T-helper 1 cell treated with Interleukin-12 subunit alpha and Interleukin-12 subunit beta and Interleukin-4 antibody, amounts not matched to agents 30 μg/mL and 1 μg/mL, for 36 hours (primary cell): ENCODE results near the gene RHEB.

Experiments
- H3K27ac Mint-ChIP-seq: one replicate; pipeline ENCODE4 v1.8.0; 2021; ENCODE audit warnings: mild to moderate bottlenecking, mixed read lengths
- H3K27me3 Mint-ChIP-seq: one replicate; pipeline ENCODE4 v1.8.0; 2021; ENCODE audit warnings: low read depth, mixed read lengths
- H3K36me3 Mint-ChIP-seq: one replicate; pipeline ENCODE4 v1.8.0; 2021; ENCODE audit warnings: low read depth, mixed read lengths
- H3K4me1 Mint-ChIP-seq: one replicate; pipeline ENCODE4 v1.8.0; 2021; ENCODE audit warnings: low read depth, mixed read lengths
- H3K4me3 Mint-ChIP-seq: one replicate; pipeline ENCODE4 v1.8.0; 2021; ENCODE audit warnings: mild to moderate bottlenecking, moderate library complexity, mixed read lengths
- H3K9me3 Mint-ChIP-seq: one replicate; pipeline ENCODE4 v1.8.0; 2021; ENCODE audit warnings: mixed read lengths

RHEB gene, protein sequence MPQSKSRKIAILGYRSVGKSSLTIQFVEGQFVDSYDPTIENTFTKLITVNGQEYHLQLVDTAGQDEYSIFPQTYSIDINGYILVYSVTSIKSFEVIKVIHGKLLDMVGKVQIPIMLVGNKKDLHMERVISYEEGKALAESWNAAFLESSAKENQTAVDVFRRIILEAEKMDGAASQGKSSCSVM

DNA sequence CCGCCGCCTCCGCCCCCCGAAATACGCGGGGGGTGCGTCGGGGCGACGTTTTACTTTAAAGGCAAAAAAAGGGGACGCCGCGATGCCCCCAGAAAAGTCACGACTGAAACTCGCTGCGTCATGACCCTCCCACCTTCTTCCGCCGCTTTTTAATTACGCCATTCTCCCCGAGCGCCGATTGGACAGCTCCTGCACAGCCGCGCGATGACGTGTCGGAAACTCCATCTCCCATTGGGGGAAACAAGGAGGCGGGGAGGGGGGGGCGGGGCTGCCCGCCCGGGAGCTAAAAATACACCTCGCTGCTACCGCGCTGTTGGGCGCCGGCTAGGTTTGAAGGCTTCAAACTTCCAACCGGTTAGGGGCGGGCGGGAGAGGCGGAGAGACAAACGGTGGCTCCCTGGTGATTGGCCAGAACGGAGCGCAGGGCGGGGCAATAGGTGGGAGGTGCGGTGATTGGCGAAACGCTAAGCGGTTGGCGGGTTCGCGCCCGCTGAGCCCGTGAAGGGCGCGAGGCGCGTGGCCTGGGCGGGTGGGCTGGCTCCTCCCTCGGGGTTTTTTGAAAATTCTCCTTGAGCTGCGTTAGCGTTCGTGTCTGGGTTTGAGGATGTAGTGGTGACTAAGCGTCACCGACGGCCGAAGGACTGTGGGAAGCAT is at the start of gene RHEB:
TSS of gene RHEB (minus strand) at position 131 of the 654 bp plus-strand sequence. CDS start 384 bp downstream, outside the sequence.
- Mint-ChIP-seq H3K36me3 (peaks cover 1% of the 10 kb centered on the region), H3K27me3 (peaks cover 14% of the 10 kb centered on the region), H3K27ac (peak within 1 kb of the TSS; percentile 95), H3K4me1 (peaks cover 34% of the 10 kb centered on the region), H3K9me3 (no peaks in the 10 kb centered on the region), H3K4me3 (peak within 1 kb of the TSS; percentile 91)

DNA sequence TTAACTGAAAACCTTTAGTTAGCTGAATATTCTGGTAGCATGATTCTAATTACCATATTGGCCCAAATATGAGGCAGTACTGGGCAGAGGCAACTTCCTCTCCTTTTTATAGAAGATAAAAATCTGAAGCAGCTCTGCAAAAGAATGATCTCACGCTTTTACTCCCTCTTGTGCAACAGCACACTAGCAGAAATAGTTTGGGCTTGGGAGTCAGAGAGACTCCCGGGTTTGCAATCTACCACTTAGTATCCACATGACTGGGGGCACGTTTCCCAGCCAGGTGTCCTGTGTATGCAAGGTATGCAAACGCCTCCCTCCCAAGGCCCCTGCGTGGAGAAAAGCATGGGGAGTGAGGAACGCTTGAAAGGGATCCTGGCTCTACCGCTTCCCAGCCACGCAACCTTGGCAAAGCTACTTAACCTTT is 47.2 kb upstream of the RHEB start:
- no peaks in the 10 kb centered on the region for H3K9me3 Mint-ChIP-seq

DNA sequence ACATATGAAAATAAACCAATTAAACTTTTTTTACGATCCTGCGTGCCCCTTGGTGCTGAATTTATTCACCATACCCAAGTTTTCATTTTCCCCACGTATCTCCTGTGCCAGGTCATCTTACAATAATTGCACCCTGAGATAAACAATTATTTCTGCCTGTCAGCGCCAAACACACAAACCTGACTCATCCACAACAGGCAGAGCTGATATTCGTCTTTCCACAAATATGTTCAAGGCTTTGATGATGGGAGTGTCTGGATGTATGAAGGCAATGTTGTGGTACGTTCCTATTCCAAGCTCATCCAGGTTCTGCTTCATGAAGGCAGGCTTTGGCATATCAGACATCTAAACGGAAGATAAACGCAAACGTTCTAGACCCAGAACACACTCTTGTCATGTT is 45.8 kb upstream of the RHEB start:
- Mint-ChIP-seq H3K27ac (no peak overlapping the region), H3K4me3 (no peak overlapping the region), H3K36me3 (peaks cover 2% of the 10 kb centered on the region), H3K27me3 (no peaks in the 10 kb centered on the region), H3K9me3 (no peaks in the 10 kb centered on the region), H3K4me1 (peaks cover under 1% of the 10 kb centered on the region)

More for the DNA sequence above, 47.2 kb upstream of the RHEB start:
- no peaks in the 10 kb centered on the region for H3K27me3 Mint-ChIP-seq
- no peak overlapping the region for H3K27ac Mint-ChIP-seq
- no peaks in the 10 kb centered on the region for H3K36me3 Mint-ChIP-seq
- no peaks in the 10 kb centered on the region for H3K4me1 Mint-ChIP-seq
- no peak overlapping the region for H3K4me3 Mint-ChIP-seq

DNA sequence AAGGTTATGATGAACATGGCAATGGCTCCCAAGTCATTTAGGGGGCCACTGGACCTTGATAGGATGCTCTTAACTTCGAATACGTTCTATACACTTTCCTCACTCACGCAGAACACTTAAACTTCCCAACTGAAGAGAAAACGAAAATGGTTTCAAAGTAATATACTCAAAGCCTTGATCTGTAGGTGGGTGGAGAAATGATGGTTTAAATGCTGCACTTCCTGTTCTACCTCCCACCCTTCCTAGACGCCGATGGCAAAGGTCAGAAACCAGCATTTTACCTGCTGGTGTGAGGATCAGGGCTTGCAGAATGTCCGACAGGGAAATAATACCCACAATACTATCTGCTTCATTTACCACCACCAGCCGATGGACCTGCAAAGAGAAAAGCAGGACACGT is 40.5 kb upstream of the RHEB start:
- H3K9me3 Mint-ChIP-seq, result no peaks in the 10 kb centered on the region
- H3K4me3 Mint-ChIP-seq, result no peak overlapping the region
- peaks cover 2% of the 10 kb centered on the region for H3K36me3 Mint-ChIP-seq
- peaks cover 9% of the 10 kb centered on the region for H3K4me1 Mint-ChIP-seq
- H3K27ac Mint-ChIP-seq, result peak overlapping the region; percentile 1
- no peaks in the 10 kb centered on the region for H3K27me3 Mint-ChIP-seq

DNA sequence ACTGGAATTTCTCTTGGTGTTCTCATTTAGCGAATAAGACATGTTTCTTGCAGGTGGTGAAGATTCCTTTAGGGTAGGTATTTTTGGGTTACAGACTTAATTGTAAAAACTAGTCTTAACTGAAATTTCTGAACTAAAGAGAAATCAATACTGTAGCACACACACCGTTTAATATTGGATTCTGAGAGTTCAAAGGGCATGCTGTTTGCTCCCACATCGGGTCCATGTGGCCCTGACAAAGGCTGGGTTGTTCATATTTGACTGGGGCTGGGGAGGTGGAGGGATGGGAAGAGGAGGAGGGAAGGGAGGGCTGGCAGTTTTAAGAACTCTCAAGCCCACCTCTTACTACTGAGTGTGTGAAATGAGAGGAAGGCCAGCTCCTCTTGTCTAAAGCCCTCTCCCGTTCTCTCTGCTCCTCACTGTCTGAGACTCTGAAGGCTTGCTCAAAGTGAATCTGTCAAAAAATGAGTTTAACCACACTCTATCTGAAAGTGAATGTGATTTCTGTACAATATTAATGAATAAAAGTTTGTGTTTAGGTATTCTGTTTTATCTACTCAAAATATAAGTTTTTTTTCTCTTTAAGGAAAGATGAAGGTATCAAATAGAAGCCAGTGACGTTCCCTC is 40.0 kb upstream of the RHEB start:
- Mint-ChIP-seq H3K4me3 (no peak overlapping the region), H3K27ac (peak overlapping the region; percentile 1), H3K4me1 (peaks cover 9% of the 10 kb centered on the region), H3K36me3 (peaks cover 2% of the 10 kb centered on the region), H3K9me3 (no peaks in the 10 kb centered on the region), H3K27me3 (no peaks in the 10 kb centered on the region)

DNA sequence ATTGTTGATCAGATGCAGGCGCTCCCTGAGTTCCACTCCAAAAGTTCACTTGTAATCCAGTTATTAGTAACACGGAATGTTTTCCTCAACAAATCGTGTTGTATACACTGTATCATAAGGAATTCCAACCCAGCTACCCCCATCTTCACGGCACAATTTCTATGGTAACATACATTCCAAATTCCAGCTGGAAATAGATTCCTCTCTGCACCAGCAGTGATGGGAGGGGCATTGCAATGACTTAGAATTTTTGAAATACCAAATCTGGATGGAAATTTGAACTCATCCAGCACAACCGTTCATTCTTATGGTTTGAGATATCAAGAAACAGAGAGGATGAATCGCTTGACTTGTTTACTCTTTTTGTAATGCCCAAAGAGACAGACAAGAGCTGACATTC is 38.9 kb upstream of the RHEB start:
- peaks cover 2% of the 10 kb centered on the region for H3K36me3 Mint-ChIP-seq
- H3K9me3 Mint-ChIP-seq, result no peaks in the 10 kb centered on the region
- H3K27ac Mint-ChIP-seq, result no peak overlapping the region
- no peak overlapping the region for H3K4me3 Mint-ChIP-seq
- peaks cover 9% of the 10 kb centered on the region for H3K4me1 Mint-ChIP-seq
- no peaks in the 10 kb centered on the region for H3K27me3 Mint-ChIP-seq

DNA sequence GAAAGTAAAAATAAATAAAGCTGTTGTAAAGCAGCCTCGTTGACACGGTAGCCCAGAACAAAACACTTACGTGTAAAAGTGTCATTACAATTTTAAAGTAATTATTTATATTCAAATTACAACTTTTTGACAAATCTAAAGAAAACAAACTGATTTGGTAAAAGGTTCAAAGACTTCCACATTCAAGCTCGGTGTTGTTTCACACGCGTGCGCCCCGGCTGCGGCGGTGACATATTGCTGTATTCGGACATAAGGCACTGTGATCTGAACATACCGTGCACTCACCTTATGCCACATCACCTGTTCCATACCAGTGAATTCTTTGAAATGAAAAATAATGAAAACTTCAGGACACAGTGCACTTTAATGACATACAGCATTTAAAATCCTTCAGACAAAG is 36.9 kb upstream of the RHEB start:
- Mint-ChIP-seq H3K27me3 (peaks cover 3% of the 10 kb centered on the region), H3K27ac (no peak overlapping the region), H3K9me3 (no peaks in the 10 kb centered on the region), H3K4me1 (peaks cover 12% of the 10 kb centered on the region), H3K4me3 (no peak overlapping the region), H3K36me3 (peaks cover 2% of the 10 kb centered on the region)

DNA sequence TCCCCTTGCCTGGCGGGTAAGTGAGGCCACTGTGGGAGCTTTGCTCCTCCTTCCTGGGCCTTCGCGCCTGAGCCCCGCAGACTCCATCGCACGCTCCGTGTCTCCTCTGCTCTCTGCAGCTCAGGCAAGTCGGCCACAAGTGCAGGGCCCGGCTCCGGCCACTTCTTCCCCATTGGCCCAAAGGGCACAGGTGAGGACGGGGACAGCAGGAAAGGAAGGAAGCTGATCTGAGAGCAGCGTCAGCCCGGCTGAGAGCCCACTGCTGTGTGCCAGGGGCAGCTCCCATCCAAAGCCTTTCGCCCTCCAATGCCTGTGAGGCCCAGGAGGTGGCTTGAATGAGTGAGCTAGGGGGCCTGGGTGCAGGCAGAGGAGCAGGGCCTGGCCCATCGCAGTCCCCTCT is 33.7 kb upstream of the RHEB start:
- peaks cover 3% of the 10 kb centered on the region for H3K4me1 Mint-ChIP-seq
- no peak overlapping the region for H3K4me3 Mint-ChIP-seq
- H3K9me3 Mint-ChIP-seq, result no peaks in the 10 kb centered on the region
- no peak overlapping the region for H3K27ac Mint-ChIP-seq
- no peaks in the 10 kb centered on the region for H3K36me3 Mint-ChIP-seq
- H3K27me3 Mint-ChIP-seq, result peaks cover 3% of the 10 kb centered on the region

DNA sequence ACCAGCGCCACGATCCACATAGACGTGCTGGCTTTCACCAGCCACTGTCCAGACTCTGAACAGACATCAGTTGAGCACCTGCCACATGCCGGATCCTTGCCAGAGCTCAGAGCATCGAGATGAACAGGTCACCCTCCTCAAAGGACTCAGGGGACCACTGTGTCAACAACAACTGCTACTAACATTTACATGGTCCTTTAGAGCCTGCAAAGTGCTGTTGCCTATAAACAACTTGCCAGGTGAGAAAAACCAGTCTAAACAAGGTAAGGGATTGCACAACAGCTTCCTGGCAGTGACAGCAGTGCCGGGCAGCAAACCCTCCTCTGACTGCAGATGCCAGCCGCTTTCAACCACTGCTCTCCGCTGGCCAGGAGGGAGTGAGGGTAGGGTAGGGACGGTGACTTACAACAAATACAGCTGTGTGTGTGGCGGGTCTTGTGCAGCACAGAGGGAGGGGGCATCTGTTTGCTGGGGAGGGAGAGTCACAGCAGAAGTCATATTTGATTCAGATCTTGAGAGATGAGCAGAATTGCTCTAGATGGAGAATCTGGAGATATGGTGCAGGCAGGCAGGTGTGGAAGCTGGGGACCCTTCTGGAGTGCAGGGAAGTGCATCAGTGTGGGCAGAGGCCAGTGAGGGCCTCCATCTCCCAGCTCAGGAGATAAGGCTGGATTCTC is 32.8 kb upstream of the RHEB start:
- Mint-ChIP-seq H3K9me3 (no peaks in the 10 kb centered on the region), H3K4me3 (no peak overlapping the region), H3K4me1 (peaks cover 3% of the 10 kb centered on the region), H3K36me3 (no peaks in the 10 kb centered on the region), H3K27ac (no peak overlapping the region), H3K27me3 (peaks cover 3% of the 10 kb centered on the region)

DNA sequence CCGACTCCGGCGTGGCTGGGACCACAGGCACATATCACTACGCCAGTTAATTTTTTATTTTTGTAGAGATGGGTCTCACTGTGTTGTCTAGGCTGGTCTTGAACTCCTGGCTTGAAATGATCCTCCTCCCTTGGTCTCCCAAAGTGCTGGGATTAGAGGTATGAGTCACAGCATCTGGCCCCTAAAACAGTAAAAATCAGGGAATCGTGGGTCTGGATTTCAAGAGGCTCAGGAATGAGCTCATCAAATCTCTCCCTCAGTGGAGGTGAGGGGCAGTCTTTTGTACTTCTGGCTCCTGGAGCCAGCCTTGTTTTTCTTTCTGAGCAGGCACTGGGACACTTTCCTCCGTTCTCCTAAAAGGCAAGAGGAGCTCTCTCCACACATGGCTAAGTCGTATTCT is 32.1 kb upstream of the RHEB start:
- Mint-ChIP-seq H3K4me3 (no peak overlapping the region), H3K27ac (no peak overlapping the region), H3K27me3 (peaks cover 9% of the 10 kb centered on the region), H3K4me1 (peaks cover 3% of the 10 kb centered on the region), H3K9me3 (no peaks in the 10 kb centered on the region), H3K36me3 (no peaks in the 10 kb centered on the region)

DNA sequence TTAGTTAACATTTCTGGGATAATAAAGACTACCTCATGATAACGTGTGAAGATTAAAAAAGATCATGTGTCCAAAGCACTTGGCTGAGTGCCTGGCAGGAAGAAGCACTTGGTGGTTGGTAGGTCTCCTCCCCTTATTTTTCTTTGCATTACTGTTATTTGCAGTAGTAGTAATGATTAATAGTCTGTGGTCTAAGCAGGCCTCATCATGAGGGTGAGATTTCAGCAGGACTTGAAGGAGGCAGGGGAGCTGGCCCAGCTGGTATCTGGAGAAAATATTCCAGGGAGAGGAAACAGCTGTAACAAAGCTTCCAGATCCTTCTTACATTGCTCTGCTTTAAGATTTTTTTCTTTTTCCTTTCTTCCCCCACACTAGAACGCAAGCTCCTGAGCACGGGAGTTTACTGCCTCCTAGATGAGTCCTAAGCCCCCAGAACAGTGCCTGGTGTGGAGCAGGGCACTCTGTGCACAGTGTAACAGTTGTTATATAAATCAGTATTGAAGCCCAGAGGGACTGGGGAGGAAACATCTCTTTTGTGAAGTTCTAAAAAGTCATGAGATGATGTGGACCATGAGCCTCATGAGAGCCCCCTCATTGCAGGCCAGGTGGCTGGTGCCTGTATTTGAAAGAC is 31.1 kb upstream of the RHEB start:
- no peak overlapping the region for H3K4me3 Mint-ChIP-seq
- no peaks in the 10 kb centered on the region for H3K36me3 Mint-ChIP-seq
- peaks cover 3% of the 10 kb centered on the region for H3K4me1 Mint-ChIP-seq
- H3K27me3 Mint-ChIP-seq, result peaks cover 16% of the 10 kb centered on the region
- H3K27ac Mint-ChIP-seq, result no peak overlapping the region
- no peaks in the 10 kb centered on the region for H3K9me3 Mint-ChIP-seq

DNA sequence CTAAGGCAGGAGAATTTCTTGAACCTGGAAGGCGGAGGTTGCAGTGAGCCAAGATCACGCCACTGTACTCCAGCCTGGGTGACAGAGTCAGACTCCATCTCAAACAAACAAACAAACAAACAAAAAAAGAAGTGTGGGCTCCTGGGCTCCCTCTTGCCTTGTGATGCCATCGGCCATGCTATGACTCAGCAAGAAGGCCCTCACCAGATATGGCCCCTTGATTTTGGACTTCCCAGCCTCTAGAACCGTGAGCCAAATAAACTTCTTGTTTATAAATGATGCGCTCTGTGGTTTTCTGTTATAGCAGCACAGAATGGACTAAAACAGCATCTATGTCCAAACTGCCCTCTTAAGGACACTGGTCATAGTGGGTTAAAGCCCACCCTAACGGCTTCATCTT is 29.9 kb upstream of the RHEB start:
- no peaks in the 10 kb centered on the region for H3K9me3 Mint-ChIP-seq
- no peak overlapping the region for H3K27ac Mint-ChIP-seq
- peaks cover 21% of the 10 kb centered on the region for H3K27me3 Mint-ChIP-seq
- H3K4me3 Mint-ChIP-seq, result no peak overlapping the region
- H3K4me1 Mint-ChIP-seq, result peaks cover 3% of the 10 kb centered on the region
- H3K36me3 Mint-ChIP-seq, result no peaks in the 10 kb centered on the region

DNA sequence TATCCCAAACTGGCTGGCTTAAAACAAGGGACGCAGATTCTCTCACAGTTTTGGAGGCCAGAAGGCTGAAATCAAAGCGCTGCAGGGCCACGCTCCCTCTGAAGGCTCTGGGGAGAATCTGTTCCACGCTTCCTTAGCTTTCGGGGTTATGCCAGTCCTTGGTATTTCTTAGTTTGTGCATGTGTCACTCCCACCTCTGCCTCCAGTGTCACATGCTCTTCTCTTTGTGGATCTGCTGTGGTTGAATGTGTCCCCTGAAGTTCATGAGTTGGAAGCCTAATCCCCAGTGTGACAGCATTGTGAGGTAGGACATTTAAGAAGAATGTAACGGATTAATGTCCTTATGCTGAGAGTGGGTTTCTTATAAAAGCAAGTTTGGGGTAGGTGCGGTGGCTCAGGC is 29.4 kb upstream of the RHEB start:
- no peaks in the 10 kb centered on the region for H3K9me3 Mint-ChIP-seq
- H3K27me3 Mint-ChIP-seq, result peaks cover 26% of the 10 kb centered on the region
- no peaks in the 10 kb centered on the region for H3K36me3 Mint-ChIP-seq
- no peak overlapping the region for H3K4me3 Mint-ChIP-seq
- peaks cover 3% of the 10 kb centered on the region for H3K4me1 Mint-ChIP-seq
- H3K27ac Mint-ChIP-seq, result no peak overlapping the region

DNA sequence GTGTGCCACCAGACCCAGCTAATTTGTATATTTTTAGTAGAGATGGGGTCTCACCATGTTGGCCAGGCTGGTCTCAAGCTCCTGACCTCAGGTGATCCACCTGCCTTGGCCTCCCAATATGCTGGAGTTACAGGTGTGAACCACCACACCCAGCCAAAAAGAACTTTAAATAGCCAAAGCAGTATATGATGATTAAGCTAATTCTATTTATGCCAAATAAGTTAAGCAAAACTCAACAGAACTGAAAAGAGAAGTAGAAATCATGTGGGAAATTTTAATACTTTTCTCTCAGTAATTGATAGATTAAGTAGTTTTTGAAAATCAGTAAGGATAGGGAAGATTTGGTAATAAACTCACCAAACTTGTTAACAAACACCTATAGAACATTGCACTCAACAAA is 24.5 kb upstream of the RHEB start:
- H3K4me3 Mint-ChIP-seq, result no peak overlapping the region
- no peaks in the 10 kb centered on the region for H3K4me1 Mint-ChIP-seq
- peaks cover 33% of the 10 kb centered on the region for H3K27me3 Mint-ChIP-seq
- no peak overlapping the region for H3K27ac Mint-ChIP-seq
- no peaks in the 10 kb centered on the region for H3K36me3 Mint-ChIP-seq
- H3K9me3 Mint-ChIP-seq, result no peaks in the 10 kb centered on the region
